HEK293 (cell line): Measurements from ENCODE around the gene THAP3.
A peak's percentile ranks its signal among the peaks of the same experiment; 100 is the strongest.

Experiments
- BCL6B ChIP-seq: fragments of 450-650 bp; formaldehyde crosslinking; IDR thresholded peaks from 2 replicates; pipeline ENCODE4 v1.5.1; 2017; ENCODE audit warnings: missing biosample characterization, missing genetic modification characterization
- HOXD13 ChIP-seq: sonication (generic); formaldehyde crosslinking; IDR thresholded peaks from 2 replicates; pipeline ENCODE4 v1.8.0; 2022; ENCODE audit warnings: missing genetic modification reagents, borderline replicate concordance
- KLF1 ChIP-seq: fragments of 450-650 bp; formaldehyde crosslinking; IDR thresholded peaks from 2 replicates; pipeline ENCODE4 v1.5.1; 2016; ENCODE audit warnings: missing biosample characterization, missing genetic modification characterization
- KLF16 ChIP-seq: fragments of 450-650 bp; formaldehyde crosslinking; IDR thresholded peaks from 2 replicates; pipeline ENCODE4 v1.5.1; 2017; ENCODE audit warnings: missing biosample characterization, missing genetic modification characterization
- KLF9 ChIP-seq: fragments of 450-650 bp; formaldehyde crosslinking; IDR thresholded peaks from 2 replicates; pipeline ENCODE4 v1.5.1; 2016; ENCODE audit warnings: missing biosample characterization, missing genetic modification characterization, low read depth
- PRDM1 ChIP-seq: fragments of 450-650 bp; formaldehyde crosslinking; IDR thresholded peaks from 2 replicates; pipeline ENCODE4; 2016; ENCODE audit warnings: missing biosample characterization, missing genetic modification characterization
- SCRT2 ChIP-seq: fragments of 450-650 bp; formaldehyde crosslinking; IDR thresholded peaks from 2 replicates; pipeline ENCODE4 v1.5.1; 2016; ENCODE audit warnings: missing biosample characterization, missing genetic modification characterization
- TCF7L2 ChIP-seq: IDR thresholded peaks from 2 replicates; pipeline ENCODE4 v1.6.1; 2011; ENCODE audit warnings: low read depth, mild to moderate bottlenecking, inconsistent platforms, low read length, moderate library complexity, borderline replicate concordance
- TRIM28 ChIP-seq: IDR thresholded peaks from 2 replicates; pipeline ENCODE4 v1.6.1; 2011; ENCODE audit warnings: low read length, control low read depth, borderline replicate concordance
- ZBTB11 ChIP-seq: fragments of 450-650 bp; formaldehyde crosslinking; conservative IDR thresholded peaks from 2 replicates; pipeline ENCODE4 v1.5.1; 2016; ENCODE audit warnings: low read depth, missing biosample characterization, missing genetic modification characterization
- ZBTB17 ChIP-seq: fragments of 450-650 bp; formaldehyde crosslinking; IDR thresholded peaks from 2 replicates; pipeline ENCODE4 v1.5.1; 2016; ENCODE audit warnings: missing biosample characterization, missing genetic modification characterization
- ZBTB20 ChIP-seq: fragments of 450-650 bp; formaldehyde crosslinking; IDR thresholded peaks from 2 replicates; pipeline ENCODE4 v1.5.1; 2016; ENCODE audit warnings: missing biosample characterization, missing genetic modification characterization
- ZBTB21 ChIP-seq: fragments of 450-650 bp; formaldehyde crosslinking; IDR thresholded peaks from 2 replicates; pipeline ENCODE4 v1.5.1; 2017; ENCODE audit warnings: missing biosample characterization, missing genetic modification characterization
- ZBTB48 ChIP-seq: fragments of 450-650 bp; formaldehyde crosslinking; IDR thresholded peaks from 2 replicates; pipeline ENCODE4 v1.5.1; 2016; ENCODE audit warnings: missing biosample characterization, missing genetic modification characterization
- ZIC2 ChIP-seq: fragments of 450-650 bp; formaldehyde crosslinking; IDR thresholded peaks from 2 replicates; pipeline ENCODE4 v1.5.1; 2016; ENCODE audit warnings: missing biosample characterization, missing genetic modification characterization
- ZNF121 ChIP-seq: fragments of 450-650 bp; formaldehyde crosslinking; IDR thresholded peaks from 2 replicates; pipeline ENCODE4 v1.5.1; 2016; ENCODE audit warnings: missing biosample characterization, missing genetic modification characterization
- ZNF16 ChIP-seq: fragments of 450-650 bp; formaldehyde crosslinking; IDR thresholded peaks from 2 replicates; pipeline ENCODE4 v1.5.1; 2016; ENCODE audit warnings: low read depth, missing biosample characterization, missing genetic modification characterization
- ZNF341 ChIP-seq: fragments of 450-650 bp; formaldehyde crosslinking; IDR thresholded peaks from 2 replicates; pipeline ENCODE4; 2016; ENCODE audit warnings: low read depth, missing biosample characterization, missing genetic modification characterization
- ZNF391 ChIP-seq: fragments of 450-650 bp; formaldehyde crosslinking; IDR thresholded peaks from 2 replicates; pipeline ENCODE4 v1.5.1; 2016; ENCODE audit warnings: low read depth, missing biosample characterization, missing genetic modification characterization, borderline replicate concordance
- ZNF423 ChIP-seq: fragments of 450-650 bp; formaldehyde crosslinking; IDR thresholded peaks from 2 replicates; pipeline ENCODE4 v1.5.1; 2016; ENCODE audit warnings: missing biosample characterization, missing genetic modification characterization
- ZNF501 ChIP-seq: fragments of 450-650 bp; formaldehyde crosslinking; IDR thresholded peaks from 2 replicates; pipeline ENCODE4 v1.5.1; 2016; ENCODE audit warnings: missing biosample characterization, missing genetic modification characterization
- ZNF514 ChIP-seq: fragments of 450-650 bp; formaldehyde crosslinking; IDR thresholded peaks from 2 replicates; pipeline ENCODE4 v1.5.1; 2016; ENCODE audit warnings: missing biosample characterization, missing genetic modification characterization
- ZNF548 ChIP-seq: fragments of 450-650 bp; formaldehyde crosslinking; IDR thresholded peaks from 2 replicates; pipeline ENCODE4 v1.5.1; 2016; ENCODE audit warnings: missing biosample characterization, missing genetic modification characterization
- ZNF623 ChIP-seq: fragments of 450-650 bp; formaldehyde crosslinking; IDR thresholded peaks from 2 replicates; pipeline ENCODE4 v1.5.1; 2016; ENCODE audit warnings: missing biosample characterization, missing genetic modification characterization
- TF ChIP-seq, protein P1 (sequence below): fragments of 450-650 bp; formaldehyde crosslinking; IDR thresholded peaks from 2 replicates; pipeline ENCODE4 v1.5.1; 2016; ENCODE audit warnings: missing biosample characterization, missing genetic modification characterization
- TF ChIP-seq, protein P2 (sequence below): fragments of 450-650 bp; formaldehyde crosslinking; optimal IDR thresholded peaks from 2 replicates; pipeline ENCODE3; 2016; ENCODE audit warnings: missing biosample characterization, mild to moderate bottlenecking, missing genetic modification characterization
- TF ChIP-seq, protein P3 (sequence below): fragments of 450-650 bp; formaldehyde crosslinking; IDR thresholded peaks from 2 replicates; pipeline ENCODE4 v1.5.1; 2016; ENCODE audit warnings: missing biosample characterization, missing genetic modification characterization
- TF ChIP-seq, protein P4 (sequence below): fragments of 450-650 bp; formaldehyde crosslinking; IDR thresholded peaks from 2 replicates; pipeline ENCODE4 v1.5.1; 2016; ENCODE audit warnings: missing biosample characterization, missing genetic modification characterization
- TF ChIP-seq, protein P5 (sequence below): fragments of 450-650 bp; formaldehyde crosslinking; IDR thresholded peaks from 2 replicates; pipeline ENCODE4 v1.5.1; 2016; ENCODE audit warnings: missing biosample characterization, missing genetic modification characterization

THAP3 gene

GRCh38 chr1:6580119-6580592, 44.5 kb upstream of the THAP3 start (continued):
- TF ChIP-seq ZBTB21 = no peak; the same call in 1 of the 2 replicates
- no peak for TF ChIP-seq ZNF341 (tag by site-specific recombination)
- no peak for TF ChIP-seq ZNF623
- no peak for TF ChIP-seq ZBTB17
- no peak for TF ChIP-seq TCF7L2
- TF ChIP-seq KLF9 (tag by site-specific recombination) = peak; percentile 67
- TF ChIP-seq, protein P1, sequence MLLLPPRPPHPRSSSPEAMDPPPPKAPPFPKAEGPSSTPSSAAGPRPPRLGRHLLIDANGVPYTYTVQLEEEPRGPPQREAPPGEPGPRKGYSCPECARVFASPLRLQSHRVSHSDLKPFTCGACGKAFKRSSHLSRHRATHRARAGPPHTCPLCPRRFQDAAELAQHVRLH (tag by site-specific recombination) = no peak
- 0 out of 2 replicates have a peak, but pooled peaks have one; percentile 23 for TF ChIP-seq KLF1 (tag by site-specific recombination)
- no peak for TF ChIP-seq ZNF16 (tag by site-specific recombination)
- TF ChIP-seq, protein P2, sequence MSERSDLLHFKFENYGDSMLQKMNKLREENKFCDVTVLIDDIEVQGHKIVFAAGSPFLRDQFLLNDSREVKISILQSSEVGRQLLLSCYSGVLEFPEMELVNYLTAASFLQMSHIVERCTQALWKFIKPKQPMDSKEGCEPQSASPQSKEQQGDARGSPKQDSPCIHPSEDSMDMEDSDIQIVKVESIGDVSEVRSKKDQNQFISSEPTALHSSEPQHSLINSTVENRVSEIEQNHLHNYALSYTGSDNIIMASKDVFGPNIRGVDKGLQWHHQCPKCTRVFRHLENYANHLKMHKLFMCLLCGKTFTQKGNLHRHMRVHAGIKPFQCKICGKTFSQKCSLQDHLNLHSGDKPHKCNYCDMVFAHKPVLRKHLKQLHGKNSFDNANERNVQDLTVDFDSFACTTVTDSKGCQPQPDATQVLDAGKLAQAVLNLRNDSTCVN (tag by site-specific recombination) = peak; percentile 48
- no peak for TF ChIP-seq BCL6B (tag by site-specific recombination)
- TF ChIP-seq, protein P3, sequence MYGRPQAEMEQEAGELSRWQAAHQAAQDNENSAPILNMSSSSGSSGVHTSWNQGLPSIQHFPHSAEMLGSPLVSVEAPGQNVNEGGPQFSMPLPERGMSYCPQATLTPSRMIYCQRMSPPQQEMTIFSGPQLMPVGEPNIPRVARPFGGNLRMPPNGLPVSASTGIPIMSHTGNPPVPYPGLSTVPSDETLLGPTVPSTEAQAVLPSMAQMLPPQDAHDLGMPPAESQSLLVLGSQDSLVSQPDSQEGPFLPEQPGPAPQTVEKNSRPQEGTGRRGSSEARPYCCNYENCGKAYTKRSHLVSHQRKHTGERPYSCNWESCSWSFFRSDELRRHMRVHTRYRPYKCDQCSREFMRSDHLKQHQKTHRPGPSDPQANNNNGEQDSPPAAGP = 0 out of 2 replicates have a peak, but pooled peaks have one; percentile 24
- TF ChIP-seq, protein P4, sequence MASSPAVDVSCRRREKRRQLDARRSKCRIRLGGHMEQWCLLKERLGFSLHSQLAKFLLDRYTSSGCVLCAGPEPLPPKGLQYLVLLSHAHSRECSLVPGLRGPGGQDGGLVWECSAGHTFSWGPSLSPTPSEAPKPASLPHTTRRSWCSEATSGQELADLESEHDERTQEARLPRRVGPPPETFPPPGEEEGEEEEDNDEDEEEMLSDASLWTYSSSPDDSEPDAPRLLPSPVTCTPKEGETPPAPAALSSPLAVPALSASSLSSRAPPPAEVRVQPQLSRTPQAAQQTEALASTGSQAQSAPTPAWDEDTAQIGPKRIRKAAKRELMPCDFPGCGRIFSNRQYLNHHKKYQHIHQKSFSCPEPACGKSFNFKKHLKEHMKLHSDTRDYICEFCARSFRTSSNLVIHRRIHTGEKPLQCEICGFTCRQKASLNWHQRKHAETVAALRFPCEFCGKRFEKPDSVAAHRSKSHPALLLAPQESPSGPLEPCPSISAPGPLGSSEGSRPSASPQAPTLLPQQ (tag by site-specific recombination) = peak; percentile 68
- TF ChIP-seq ZNF514 (tag by site-specific recombination) = no peak
- TF ChIP-seq HOXD13 (CRISPR knock-in tag) = no peak
- TF ChIP-seq ZBTB48 (tag by site-specific recombination) = no peak
- TF ChIP-seq ZNF501 (tag by site-specific recombination) = peak; percentile 80
- TF ChIP-seq ZNF423 (tag by site-specific recombination) = no peak
- no peak for TF ChIP-seq SCRT2 (tag by site-specific recombination)
- TF ChIP-seq ZBTB20 (tag by site-specific recombination) = peak; percentile 14; the same call in 1 of the 2 replicates
- TF ChIP-seq, protein P5, sequence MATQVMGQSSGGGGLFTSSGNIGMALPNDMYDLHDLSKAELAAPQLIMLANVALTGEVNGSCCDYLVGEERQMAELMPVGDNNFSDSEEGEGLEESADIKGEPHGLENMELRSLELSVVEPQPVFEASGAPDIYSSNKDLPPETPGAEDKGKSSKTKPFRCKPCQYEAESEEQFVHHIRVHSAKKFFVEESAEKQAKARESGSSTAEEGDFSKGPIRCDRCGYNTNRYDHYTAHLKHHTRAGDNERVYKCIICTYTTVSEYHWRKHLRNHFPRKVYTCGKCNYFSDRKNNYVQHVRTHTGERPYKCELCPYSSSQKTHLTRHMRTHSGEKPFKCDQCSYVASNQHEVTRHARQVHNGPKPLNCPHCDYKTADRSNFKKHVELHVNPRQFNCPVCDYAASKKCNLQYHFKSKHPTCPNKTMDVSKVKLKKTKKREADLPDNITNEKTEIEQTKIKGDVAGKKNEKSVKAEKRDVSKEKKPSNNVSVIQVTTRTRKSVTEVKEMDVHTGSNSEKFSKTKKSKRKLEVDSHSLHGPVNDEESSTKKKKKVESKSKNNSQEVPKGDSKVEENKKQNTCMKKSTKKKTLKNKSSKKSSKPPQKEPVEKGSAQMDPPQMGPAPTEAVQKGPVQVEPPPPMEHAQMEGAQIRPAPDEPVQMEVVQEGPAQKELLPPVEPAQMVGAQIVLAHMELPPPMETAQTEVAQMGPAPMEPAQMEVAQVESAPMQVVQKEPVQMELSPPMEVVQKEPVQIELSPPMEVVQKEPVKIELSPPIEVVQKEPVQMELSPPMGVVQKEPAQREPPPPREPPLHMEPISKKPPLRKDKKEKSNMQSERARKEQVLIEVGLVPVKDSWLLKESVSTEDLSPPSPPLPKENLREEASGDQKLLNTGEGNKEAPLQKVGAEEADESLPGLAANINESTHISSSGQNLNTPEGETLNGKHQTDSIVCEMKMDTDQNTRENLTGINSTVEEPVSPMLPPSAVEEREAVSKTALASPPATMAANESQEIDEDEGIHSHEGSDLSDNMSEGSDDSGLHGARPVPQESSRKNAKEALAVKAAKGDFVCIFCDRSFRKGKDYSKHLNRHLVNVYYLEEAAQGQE (tag by site-specific recombination) = peak; percentile 69; the same call in 1 of the 2 replicates
- no peak for TF ChIP-seq ZNF548 (tag by site-specific recombination)
- no peak for TF ChIP-seq TRIM28
- peak; percentile 83 for TF ChIP-seq ZBTB11 (tag by site-specific recombination)
- TF ChIP-seq PRDM1 = no peak
- no peak for TF ChIP-seq ZIC2
- TF ChIP-seq KLF16 = 0 out of 2 replicates have a peak, but pooled peaks have one; percentile 38
- 0 out of 2 replicates have a peak, but pooled peaks have one; percentile 23 for TF ChIP-seq ZNF391 (tag by site-specific recombination)
- no peak for TF ChIP-seq ZNF121 (tag by site-specific recombination)
